C1 segment of cervical spinal cord (tissue), 14 donors: ENCODE data around the gene SLC25A25.
"Not testable (repeated sequence)": the region's sequence is repeated elsewhere in the genome, so short reads cannot be mapped to it uniquely, and the experiment has no call there.

Experiments used
- DNase-seq, 14 donors: peaks; one replicate each; lab custom pipeline; 2025; lab: John Stamatoyannopoulos, UW

The SLC25A25 gene

DNA sequence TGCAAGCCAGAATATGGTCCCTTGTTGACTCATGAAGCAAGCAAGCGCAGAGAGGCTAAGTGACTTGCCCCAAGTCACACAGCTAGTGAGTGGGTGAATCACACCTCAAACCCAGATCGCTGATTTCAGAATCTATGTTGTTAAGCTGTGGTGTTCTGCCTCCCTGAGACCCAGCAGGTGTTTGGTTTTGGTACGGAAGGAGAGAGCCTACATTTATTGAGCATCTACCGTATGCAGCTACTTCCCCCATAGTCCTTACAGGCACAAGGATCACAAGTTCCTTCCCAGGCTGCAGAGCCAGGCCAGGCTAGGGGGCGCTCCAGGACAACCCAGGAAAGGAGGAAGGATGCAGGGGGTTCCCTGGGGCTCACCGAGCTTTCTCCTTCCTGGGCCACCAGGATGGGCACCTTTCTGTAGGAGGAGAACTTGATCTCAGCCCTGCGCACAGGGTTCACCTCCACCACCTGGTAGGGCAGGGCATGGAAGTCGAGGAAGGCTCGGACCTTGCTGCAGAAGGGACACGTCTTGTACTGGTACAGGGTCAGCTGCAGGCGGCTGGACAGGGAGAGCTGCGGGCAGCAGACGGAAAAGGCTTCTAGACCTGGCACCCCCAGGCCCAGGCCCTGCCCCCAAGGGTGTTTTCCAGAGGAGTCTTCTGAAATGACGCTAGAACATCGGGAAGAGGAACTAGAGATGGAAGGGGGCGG is 57.0 kb downstream of the SLC25A25 start:
- DNase-seq: peak in 7 of 14 donors; percentile 13 to 52 (median 40)

DNA sequence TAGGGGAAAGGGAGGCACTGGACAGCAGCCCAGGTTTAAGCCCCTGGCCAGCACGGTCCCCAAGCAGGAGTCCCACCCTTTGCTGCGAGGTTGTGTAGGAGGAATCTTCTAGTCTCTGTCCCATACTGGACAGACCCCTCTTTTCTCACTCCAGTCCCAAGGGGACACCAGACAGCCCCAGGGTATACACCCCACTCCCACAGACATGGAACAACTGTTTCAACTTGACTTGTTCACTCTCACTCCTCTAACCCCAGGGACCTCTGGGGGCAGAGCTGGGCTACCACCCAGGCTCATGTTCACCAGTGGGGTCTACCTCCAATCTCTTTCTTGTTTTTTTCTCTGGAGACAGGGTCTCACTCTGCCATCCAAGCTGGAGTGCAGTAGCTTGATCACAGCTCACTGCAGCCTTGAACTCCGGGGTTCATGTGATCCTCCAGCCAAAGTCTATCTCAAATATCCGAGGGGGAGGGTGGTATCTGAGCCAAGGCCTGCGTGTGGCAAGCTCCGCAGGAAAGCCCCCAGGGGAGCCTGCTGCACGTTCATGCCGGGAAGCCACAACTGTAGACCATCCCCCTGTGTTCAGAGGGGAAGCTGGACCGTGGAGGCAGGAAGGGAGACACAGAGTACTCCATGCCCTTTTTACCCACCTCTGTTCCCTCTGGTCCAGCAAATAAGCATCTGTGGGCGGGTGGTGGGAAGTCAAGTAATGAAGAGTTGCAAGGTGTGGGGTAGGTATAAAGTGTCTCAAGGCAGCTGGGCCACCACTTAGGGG is 57.7 kb downstream of the SLC25A25 start:
- DNase-seq: no peak

DNA sequence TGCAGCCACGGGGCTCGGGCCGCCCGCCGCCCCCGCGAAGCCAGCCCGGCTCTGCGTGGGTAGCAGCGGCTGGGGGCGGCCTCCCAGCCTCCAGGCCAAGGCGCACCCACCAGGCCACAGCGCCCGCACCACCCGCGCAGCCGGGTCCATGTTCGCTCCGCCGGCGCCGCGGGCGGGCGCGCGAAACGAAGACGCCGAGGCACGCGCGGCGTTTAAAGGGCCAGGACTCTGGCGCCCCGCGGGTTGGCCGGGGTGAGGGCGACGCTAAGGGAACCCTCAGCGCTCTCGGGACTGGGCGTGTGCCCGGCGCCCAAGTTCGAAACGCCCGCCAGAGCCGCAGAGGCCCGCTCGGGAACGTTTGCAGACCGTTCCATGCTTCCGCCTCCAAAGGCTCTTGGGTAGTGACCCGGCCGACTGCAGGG is 59.5 kb downstream of the SLC25A25 start, which contains the start of gene PTGES2:
PTGES2 (minus strand) TSS at position 162 of the 422 bp plus-strand sequence; CDS start at position 150, 12 bp downstream.
- DNase-seq: peak in 13 of 14 donors; percentile 38 to 92 (median 82)

DNA sequence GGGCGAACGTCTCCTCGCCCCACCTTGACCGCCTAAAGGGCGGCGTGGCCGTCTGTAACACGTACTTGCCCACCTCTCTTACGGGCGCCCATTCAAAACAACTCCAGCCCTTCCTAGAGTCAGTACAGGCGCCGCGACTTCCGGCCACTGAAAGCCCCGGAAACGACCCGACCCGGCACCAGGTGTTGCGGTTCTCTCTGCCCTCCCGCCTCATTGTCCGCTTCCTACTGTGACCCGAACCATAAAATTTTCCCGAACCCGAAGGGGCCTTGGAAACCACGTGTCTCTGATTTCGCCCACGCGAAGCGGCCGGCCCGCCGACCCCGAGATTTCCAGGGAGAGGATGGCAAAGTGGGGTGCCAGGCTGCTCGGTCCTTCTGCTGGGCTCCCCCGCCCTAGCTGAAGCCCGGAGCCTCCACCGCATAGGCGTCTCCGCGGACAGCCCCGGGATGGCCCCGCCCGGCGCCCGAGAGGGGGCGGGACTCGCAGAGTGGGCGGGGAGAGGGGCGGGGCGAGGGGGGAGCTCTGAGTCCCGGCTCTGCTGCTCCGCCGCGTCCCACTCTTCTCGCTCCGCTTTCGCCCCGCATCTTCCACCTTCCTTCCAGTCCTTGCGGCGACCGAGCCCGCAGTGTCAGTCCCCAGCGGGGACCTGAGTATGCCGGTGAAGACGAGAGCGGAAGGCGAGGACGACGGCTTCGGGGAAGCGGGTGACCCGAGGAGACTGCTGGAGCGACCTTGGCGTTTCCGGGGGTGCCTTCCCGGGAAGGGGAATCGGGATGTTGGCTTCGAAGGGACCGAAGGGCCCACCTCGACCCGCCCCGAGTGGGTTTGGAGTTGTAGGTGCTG is 60.2 kb downstream of the SLC25A25 start:
- peak in 13 of 14 donors; percentile 45 to 99 (median 93) for DNase-seq

DNA sequence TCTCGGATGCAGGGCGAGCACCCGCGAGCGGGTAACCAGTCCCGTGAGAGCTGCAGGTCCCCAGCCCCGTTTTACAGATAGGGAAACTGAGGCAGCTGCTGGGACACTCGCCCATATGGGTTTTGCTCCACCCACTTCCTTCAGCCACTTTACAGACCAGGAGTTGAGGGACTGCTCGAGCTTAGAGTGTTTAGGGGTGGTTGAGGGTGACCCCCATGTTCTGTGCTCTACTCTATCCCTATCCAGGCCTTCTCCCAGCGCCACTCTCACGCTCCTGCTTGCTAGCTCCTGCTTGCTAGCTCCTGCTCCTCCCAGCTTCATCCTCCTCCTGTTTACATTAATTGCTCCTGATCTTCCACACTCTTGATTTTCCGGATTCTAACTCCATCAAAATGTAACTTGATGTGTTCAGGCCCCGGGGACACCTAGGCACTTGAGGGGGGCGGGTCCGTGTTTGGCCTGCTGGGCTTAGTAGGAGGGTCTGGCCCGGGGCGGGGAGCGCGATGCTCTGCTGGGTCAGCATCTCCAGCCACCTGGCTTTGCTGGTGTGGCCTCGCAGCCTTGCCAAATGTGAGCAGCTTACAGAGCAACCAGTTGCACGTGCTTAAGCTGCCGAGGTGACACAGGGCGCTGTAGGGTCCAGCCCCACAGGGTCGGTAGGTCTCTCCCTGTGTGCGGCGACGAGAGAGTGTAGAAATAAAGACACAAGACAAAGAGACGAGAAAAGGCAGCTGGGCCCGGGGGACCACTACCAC is 61.0 kb downstream of the SLC25A25 start:
- DNase-seq: peak in 1 of 14 donors; percentile 36

DNA sequence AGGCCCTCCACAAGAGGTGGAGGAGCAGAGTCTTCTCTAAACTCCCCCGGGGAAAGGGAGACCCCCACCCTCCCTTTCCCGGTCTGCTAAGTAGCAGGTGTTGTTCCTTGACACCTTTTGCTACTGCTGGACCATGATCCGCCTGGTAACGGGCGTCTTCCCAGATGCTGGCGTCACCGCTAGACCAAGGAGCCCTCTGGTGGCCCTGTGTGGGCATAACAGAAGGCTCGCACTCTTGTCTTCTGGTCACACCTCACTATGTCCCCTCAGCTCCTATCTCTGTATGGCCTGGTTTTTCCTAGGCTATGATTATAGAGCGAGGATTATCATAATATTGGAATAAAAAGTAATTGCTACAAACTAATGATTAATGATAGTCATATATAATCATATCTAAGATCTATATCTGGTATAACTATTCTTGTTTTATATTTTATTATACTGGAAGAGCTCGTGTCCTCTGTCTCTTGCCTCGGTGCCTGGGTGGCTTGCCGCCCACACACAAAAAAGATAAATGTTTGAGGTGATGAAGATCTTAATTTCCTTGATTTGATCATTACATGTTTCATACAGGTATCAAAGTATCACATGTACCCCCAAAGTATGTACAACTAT is 62.1 kb downstream of the SLC25A25 start:
- DNase-seq: not testable (repeated sequence)

DNA sequence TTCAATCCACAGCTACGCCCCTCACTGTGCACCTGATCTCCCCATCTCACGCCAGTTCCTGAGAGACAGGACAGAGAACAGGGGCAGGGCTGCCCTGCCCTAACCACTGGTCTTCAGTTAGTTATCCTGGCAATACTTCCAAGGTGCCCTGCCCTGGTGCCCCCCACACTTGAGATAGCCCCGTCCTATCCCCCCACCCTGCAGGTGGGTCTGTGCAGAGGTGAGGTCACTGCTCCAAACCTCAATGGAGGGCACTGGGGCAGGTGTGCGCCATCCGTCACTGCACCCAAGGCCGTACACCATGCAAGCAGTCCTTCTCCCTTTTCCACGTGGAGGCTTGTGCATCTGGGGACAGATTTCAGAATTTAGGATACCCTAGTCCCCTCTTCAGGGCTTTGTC is 62.6 kb downstream of the SLC25A25 start:
- DNase-seq: not testable (repeated sequence)

DNA sequence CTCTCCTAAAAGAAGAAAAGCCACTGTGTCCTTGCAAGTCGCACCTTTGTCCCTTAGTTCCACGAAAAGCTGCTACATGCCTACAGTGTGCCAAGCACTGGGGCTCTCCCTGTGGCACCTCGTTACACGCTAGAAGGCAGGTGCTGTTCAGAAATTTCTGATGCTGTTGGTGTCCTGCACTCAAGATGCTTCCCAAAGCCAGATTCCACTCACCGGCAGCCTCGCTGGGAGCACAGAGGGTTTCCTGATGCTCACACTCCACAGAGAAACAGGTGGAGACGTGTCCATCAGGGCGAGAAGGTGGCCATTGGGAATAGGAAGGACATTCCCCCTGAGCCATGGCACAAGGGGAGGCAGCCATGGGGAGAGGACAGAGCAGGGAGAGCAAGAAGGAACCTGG is 63.3 kb downstream of the SLC25A25 start:
- DNase-seq: not testable (repeated sequence)

DNA sequence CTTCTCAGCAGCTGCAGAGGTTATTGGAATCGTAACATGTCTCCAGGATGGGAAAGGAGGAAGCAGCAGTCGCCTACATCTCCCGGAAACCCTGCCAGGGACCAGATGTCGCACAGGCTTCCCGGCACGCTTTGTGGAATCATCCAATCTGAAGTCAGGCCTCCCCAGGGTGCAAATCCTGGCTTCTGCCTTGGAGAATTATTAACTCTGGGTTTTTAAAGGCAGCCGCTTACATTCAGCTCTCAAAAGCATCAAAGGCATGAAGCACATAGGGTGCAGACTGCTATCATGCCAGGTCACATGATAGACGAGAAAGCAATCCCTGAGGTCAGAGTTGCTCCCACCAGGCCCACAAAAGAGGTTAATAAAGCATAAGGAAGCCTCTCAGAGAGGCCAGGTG is 64.1 kb downstream of the SLC25A25 start:
- not testable (repeated sequence) for DNase-seq

DNA sequence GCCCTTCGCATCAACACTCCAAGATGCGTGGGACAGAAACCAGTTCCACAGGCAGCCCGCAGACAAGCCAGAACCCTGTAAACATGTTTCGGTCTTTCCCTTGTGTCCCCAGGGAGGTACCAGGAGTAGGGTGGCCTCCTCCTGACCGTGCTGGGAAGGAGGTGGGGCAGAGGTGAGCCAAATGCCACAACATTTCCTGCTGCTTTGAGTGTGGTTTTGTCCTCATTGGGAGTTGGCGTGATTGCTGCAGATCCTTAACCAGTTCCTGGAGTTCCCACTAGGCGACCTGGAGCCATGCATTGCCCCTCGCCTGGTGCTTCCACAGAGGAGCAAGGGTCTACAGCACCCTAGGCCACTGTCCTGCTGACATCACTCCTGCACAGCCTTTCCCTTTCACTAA is 67.5 kb downstream of the SLC25A25 start:
- not testable (repeated sequence) for DNase-seq

DNA sequence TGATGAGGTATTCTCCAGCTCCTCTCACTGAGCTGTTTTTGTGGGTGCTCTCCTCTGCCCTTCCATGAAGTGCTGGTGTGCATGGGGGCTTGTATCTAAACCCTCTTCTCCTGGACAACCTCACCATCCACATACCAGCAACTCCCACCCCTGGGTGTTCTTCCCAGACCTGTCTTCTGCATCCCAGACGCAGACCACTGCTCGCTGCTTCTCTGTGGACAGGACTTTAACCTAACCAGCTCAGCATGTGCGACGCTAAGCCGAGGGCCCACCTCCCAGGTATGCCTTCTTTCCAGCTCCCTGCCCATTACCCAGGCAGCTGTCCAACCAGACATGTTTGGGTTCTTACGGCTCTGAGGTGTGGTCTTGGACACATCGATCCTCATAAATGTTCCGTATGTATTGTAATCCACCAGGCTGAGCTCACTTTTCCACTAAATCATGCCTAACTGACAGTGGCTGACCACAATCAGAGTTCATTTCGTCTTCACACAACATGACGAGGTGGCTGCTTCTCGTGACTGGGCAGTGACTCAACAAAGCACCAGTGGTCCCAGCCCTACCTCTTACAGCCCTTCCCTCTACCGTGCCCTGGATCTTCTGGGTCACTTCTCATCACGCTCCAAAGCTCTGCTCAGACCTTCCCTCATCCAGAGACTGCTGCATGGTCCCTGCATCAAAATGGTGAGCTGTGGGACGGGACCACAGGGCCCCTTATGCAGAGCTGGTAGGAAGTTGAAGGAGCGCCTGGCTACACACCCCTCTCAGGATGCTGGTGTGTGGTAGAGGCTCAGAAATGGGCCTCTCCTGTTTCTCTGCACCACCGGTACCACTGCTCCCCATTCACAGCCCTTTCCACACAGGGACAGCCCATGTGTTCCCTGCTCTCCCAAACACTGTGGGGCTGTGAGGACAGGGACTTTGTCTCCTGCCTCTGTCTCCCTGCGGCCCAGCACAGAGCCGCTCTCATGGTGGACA is 69.1 kb downstream of the SLC25A25 start:
- DNase-seq: no peak

DNA sequence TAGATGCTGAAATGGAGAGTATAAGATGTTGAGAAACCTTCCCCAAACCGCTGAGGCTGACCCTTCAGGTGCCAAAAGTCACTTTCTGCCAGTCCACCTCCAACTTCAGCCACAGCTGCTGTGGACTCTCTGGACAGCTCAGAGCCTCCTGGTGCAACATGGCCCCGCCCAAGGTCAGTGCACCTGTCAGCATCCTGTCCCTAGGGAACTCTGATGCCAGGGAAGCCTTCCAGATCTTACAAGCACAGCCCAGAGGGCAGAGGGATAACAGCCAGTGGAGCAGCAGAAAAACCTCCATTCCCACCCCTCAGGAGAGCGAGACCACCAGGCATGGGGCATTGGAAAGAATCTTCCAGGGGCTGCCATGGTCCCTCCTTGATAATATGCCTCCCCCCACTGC is 70.0 kb downstream of the SLC25A25 start:
- DNase-seq: no peak

DNA sequence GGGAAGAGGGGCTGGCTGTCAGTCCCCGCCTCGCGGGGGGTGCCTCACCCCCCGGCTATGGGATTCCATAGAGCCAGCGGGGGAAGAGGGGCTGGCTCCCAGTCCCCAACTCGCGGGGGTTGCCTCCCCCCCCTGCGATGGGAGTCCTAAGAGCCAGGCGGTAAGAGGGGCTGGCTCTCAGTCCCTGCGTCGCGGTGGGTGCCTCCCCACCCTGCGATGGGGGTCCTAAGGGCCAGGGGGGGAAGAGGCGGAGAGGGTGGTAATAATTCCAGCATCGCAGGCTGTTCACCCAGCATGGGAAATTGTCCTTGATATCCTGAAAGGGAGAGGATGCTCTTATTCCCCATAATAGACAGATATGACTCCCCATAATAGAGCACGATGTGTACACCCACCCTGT is 71.6 kb downstream of the SLC25A25 start:
- no peak for DNase-seq

DNA sequence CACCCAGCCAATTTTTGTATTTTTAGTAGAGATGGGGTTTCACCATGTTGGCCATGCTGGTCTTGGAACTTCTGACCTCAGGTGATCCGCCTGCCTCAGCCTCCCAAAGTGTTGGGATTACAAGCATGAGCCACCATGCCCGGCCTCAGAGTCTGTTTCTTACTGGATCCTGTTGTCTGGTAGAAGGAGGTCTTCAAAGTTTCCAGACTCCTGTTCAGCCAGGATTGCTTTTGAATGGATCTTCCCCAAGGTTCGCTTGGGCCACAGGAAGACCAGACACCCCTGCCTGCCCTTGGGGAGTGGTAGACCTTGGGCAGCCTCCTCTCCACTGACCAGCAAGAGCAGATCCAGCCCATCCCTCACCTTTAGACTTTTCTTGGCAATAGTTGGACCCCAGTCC is 73.6 kb downstream of the SLC25A25 start:
- DNase-seq: no peak

DNA sequence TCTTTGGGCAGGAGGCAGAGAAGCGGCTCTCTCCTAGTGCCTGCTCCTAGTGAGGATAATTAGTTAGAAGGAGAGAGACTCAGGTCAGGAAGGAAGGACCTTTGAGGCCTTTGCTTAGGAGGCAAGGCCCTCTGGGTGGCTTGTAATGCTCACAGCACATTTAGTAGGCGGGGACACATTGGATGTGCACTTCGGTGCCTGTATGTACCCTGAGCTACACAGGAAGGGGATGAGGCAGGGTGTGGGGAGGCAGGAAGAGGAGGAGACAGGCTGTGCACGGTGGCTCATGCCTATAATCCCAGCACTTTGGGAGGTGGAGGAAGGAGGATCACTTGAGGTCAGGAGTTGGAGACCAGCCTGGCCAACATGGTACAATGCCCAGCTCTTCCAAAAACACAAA is 74.0 kb downstream of the SLC25A25 start:
- no peak for DNase-seq

DNA sequence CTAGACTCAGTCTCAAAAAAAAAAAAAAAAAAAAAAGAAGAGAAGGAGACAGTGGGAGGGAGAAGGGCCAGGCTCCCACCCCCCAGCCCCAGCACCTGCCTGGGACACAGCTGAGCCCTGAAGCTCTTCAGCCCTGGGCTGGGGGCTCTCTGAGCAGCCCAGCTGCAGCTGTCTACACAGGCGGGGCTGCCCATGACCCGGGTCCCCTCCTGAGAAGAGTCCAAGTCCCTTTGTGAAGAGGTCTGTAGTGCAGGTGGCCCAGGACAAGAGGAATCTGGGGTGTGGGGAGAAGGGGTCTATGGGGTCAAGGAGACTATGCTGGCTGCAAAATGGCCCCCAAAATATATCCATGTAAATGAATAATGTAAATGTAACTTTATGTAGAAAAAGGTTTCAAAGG is 74.6 kb downstream of the SLC25A25 start:
- DNase-seq: no peak

DNA sequence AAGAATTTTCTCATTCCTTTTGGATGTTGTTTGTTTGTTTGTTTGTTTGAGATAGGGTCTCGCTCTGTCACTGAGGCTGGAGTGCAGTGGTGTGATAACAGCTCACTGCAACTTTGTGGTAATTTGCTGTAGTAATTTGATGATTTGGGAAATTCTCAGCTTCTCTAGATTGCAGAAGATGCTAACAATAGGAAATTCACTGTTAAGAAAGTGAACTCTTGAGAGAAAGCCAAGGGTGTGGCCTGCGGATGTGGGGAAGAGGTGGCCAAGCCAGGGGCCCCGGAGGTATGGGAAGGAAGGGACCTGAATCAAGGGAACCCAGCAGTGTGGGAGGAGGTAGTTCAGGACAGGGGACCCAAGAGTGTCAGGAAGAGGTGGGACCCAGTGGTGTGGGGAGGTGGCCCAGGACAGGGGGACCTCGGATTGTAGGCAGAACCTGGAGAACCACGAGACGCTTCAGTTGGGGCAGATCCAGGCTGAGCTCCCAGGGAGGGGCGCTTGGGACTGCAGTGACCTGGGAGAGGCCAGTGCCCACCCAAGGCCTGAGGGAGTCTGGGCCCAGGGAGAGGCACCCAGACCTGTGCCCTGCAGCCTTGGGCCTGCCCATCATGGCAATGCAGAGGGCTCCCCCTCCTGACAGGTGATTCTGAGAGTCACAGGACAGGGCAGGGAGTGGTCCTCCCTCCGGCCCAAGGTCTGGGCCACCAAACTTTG is 75.7 kb downstream of the SLC25A25 start:
- no peak for DNase-seq

DNA sequence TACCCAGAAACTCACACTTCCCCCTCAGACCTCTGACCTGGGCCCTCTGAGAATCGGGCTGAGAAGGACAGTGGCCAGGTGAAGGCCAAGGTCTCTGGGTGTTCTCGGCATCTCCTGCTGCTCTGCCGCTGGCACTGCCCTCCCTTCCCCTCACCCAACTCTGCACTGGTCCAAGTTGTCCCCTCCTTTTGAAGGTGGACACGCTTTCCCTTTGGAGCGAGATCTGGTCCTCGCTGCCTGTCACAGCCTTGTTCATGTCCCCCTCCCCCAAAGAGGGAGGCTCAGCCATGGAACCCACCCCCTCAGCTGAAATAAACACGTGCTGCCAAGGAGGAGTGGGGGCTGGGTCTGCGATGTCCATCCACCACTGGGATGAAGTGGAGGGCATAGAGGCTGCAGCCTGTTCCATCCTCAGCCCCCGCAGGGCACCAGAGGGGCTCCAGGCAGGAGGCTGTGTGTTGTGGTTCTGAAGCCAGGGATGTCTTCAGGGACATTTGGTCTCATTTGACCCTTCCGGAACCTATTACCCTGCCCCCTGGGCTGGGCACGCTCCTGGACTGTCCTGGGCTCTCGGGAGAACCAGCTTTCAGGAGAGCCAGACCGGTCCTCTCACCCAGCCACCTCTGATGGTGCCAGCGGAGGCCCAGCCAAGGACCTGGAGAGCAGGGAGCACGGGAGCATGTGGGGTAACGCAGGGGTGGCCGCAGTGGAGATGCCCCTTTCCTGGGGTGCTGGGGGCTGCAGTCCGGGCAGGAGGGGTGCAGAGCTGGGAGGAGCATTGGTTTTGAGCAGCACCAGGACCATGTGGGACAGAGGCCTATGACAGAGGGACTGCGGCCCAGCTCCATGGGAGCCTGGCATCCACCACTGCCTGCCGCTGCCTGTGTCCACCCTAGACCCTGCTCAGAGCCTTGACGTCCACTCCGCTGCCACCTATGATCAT is 76.5 kb downstream of the SLC25A25 start:
- DNase-seq: no peak
